GM12875 (cell line): ENCODE measurements around the gene SRP19.

Experiments
- H3K4me3 ChIP-seq: one replicate; pipeline ENCODE4 v1.5.1; 2011; ENCODE audit warnings: low read depth, low read length, control low read depth
- CTCF ChIP-seq: IDR thresholded peaks from 2 replicates; pipeline ENCODE4 v1.5.1; 2011; ENCODE audit warnings: low read depth, mild to moderate bottlenecking, control low read depth, inconsistent platforms, low read length, moderate library complexity, borderline replicate concordance; ENCODE audit not compliant: insufficient read depth

Gene SRP19

GRCh38 chr5:112867411-112867810 lies 6.3 kb downstream of the SRP19 start:
- no peak for TF ChIP-seq CTCF

GRCh38 chr5:112869948-112870347 lies 8.9 kb downstream of the SRP19 start:
- no peak for TF ChIP-seq CTCF
- no peak overlapping the region for H3K4me3 ChIP-seq

More at GRCh38 chr5:112867411-112867810, 6.3 kb downstream of the SRP19 start:
- H3K4me3 ChIP-seq, result no peak overlapping the region

- H3K4me3 ChIP-seq, result no peak overlapping the region
- TF ChIP-seq CTCF, result no peak
These were observed 9.9 kb downstream of the SRP19 start for GRCh38 chr5:112870966-112871365.

GRCh38 chr5:112876362-112876761 lies 15.3 kb downstream of the SRP19 start:
- TF ChIP-seq CTCF, result no peak
- no peak overlapping the region for H3K4me3 ChIP-seq

- no peak for TF ChIP-seq CTCF
- H3K4me3 ChIP-seq, result no peak overlapping the region
These were observed 17.0 kb downstream of the SRP19 start for GRCh38 chr5:112878101-112878500.

- no peak for TF ChIP-seq CTCF
- no peak overlapping the region for H3K4me3 ChIP-seq
These were observed 17.7 kb downstream of the SRP19 start for GRCh38 chr5:112878760-112879159.

- H3K4me3 ChIP-seq, result no peak overlapping the region
- TF ChIP-seq CTCF, result no peak
These were observed 19.3 kb downstream of the SRP19 start for GRCh38 chr5:112880219-112880964.
